Tibial artery (tissue), 4 donors: ENCODE results near the gene MORC1.
"Not testable (repeated sequence)": the region's sequence is repeated elsewhere in the genome, so short reads cannot be mapped to it uniquely, and the experiment has no call there.

Experiments used
- DNase-seq, 2 donors: peaks; one replicate each; pipeline ENCODE4 v3.0.0-alpha.2; 2019
- H3K27ac ChIP-seq, 2 donors: fragments of 200-600 bp; sonication (generic) in 1 of 2; 1 replicate in 1 of 2; 2 replicates in 1 of 2; pipeline ENCODE4 v1.5.1; 2018 to 2019; ENCODE audit warnings: mild to moderate bottlenecking in 1 of 2
- H3K27me3 ChIP-seq, 2 donors: fragments of 200-600 bp; sonication (generic) in 1 of 2; one replicate each; pipeline versions ENCODE4 v1.5.1 to v1.6.0; 2016 to 2019
- H3K36me3 ChIP-seq, 3 donors: fragments of 200-600 bp; sonication (generic) in 2 of 3; one replicate each; pipeline ENCODE4 v1.5.1; 2016 to 2019; ENCODE audit warnings: mild to moderate bottlenecking in 2 of 3
- H3K4me1 ChIP-seq, 4 donors: fragments of 200-600 bp; sonication (generic) in 2 of 4; 1 replicate in 3 of 4; 2 replicates in 1 of 4; pipeline ENCODE4 v1.5.1; 2016 to 2019
- H3K4me3 ChIP-seq, 2 donors: fragments of 200-600 bp; sonication (generic) in 1 of 2; 1 replicate in 1 of 2; 2 replicates in 1 of 2; pipeline ENCODE4 v1.5.1; 2018 to 2019; ENCODE audit warnings: mild to moderate bottlenecking in 2 of 2
- H3K9me3 ChIP-seq, 3 donors: fragments of 200-600 bp; sonication (generic) in 1 of 3; one replicate each; pipeline ENCODE4 v1.5.1; 2016 to 2019
- intact Hi-C: fragments of 100-400 bp; cut with DNase I; formaldehyde crosslinking; loops from one replicate; pipeline ENCODE4 v1.15.0; 2023; ENCODE audit warnings: low total_unique reads
- TF ChIP-seq, protein P1 (sequence below), 2 experiments: fragments of 200-600 bp in 1 of 2; fragments of 450-650 bp in 1 of 2; IDR thresholded peaks; one replicate each; pipeline ENCODE4 v1.5.1; 2017 to 2019; ENCODE audit warnings: antibody characterized with exemption in 2 of 2, mild to moderate bottlenecking in 1 of 2, moderate library complexity in 1 of 2

The MORC1 gene

GRCh38 chr3:109081746-109082510, 36.0 kb downstream of the MORC1 start:
- no peak for DNase-seq

DNA sequence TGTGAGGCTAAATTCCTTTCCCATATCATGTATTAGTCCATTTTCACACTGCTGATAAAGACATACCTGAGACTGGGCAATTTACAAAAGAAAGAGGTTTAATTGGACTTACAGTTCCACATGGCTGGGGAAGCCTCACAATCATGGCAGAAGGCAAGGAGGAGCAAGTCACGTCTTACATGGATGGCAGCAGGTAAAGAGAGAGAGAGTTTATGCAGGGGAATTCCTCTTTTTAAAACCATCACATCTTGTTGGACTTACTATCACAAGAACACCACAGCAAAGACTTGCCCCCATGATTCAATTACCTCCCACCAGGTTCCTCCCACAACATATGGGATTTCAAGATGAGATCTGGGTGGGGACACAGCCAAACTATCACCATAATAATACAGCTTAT, 37.8 kb downstream of the MORC1 start:
- H3K27ac ChIP-seq, H3K36me3 ChIP-seq, H3K4me3 ChIP-seq, DNase-seq, H3K9me3 ChIP-seq, H3K27me3 ChIP-seq, H3K4me1 ChIP-seq, intact Hi-C loops: not testable (repeated sequence)

More at GRCh38 chr3:109081746-109082510, 36.0 kb downstream of the MORC1 start:
- Histone ChIP-seq H3K9me3 (no peaks in the 10 kb centered on the region), H3K27ac (no peak overlapping the region), H3K4me3 (no peak overlapping the region), H3K36me3 (no peaks in the 10 kb centered on the region), H3K27me3 (no peaks in the 10 kb centered on the region), H3K4me1 (no peaks in the 10 kb centered on the region)
- TF ChIP-seq, protein P1, sequence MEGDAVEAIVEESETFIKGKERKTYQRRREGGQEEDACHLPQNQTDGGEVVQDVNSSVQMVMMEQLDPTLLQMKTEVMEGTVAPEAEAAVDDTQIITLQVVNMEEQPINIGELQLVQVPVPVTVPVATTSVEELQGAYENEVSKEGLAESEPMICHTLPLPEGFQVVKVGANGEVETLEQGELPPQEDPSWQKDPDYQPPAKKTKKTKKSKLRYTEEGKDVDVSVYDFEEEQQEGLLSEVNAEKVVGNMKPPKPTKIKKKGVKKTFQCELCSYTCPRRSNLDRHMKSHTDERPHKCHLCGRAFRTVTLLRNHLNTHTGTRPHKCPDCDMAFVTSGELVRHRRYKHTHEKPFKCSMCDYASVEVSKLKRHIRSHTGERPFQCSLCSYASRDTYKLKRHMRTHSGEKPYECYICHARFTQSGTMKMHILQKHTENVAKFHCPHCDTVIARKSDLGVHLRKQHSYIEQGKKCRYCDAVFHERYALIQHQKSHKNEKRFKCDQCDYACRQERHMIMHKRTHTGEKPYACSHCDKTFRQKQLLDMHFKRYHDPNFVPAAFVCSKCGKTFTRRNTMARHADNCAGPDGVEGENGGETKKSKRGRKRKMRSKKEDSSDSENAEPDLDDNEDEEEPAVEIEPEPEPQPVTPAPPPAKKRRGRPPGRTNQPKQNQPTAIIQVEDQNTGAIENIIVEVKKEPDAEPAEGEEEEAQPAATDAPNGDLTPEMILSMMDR (IDR thresholded peaks at IDR 0.05) = peak in 1 of 2 experiments; percentile 10
- intact Hi-C loops = no loop called here

DNA sequence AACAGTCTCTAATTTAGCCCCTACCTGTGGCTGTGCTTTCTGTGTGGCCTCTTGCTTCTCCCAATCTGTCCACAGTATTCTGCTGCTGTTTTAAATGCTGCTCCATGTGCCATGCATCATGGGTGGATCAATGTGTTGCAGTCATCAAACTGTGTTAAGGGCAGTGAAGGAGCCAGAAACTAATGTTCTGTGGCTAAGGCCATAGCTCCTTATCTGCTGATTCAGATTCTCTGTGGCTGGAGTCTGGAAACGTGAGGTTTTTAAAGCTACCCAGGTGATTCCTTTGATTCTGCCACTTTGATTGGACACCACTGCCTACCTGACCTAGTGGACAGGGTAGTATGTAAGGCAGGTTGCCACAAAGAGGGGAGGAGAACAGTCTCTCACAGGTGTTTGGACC, 44.8 kb downstream of the MORC1 start:
- intact Hi-C loops = loop anchor here (2.0 kb wide), 1 partner anchor 62 kb away; no protein-coding TSS in a partner anchor
- no peak overlapping the region for H3K4me3 ChIP-seq
- TF ChIP-seq, protein P1 (IDR thresholded peaks at IDR 0.05) = no peak
- no peak overlapping the region for H3K27ac ChIP-seq
- no peaks in the 10 kb centered on the region for H3K4me1 ChIP-seq
- H3K9me3 ChIP-seq = no peaks in the 10 kb centered on the region
- no peaks in the 10 kb centered on the region for H3K36me3 ChIP-seq
- H3K27me3 ChIP-seq = no peaks in the 10 kb centered on the region
- DNase-seq = no peak

GRCh38 chr3:109072194-109072593, 45.7 kb downstream of the MORC1 start:
- Histone ChIP-seq H3K4me1 (no peaks in the 10 kb centered on the region), H3K36me3 (no peaks in the 10 kb centered on the region), H3K4me3 (no peak overlapping the region), H3K9me3 (no peaks in the 10 kb centered on the region), H3K27me3 (no peaks in the 10 kb centered on the region), H3K27ac (no peak overlapping the region)
- TF ChIP-seq, protein P1 (IDR thresholded peaks at IDR 0.05) = no peak
- intact Hi-C loops = loop anchor here (2.0 kb wide), 1 partner anchor 61 kb away; no protein-coding TSS in a partner anchor
- DNase-seq = no peak

GRCh38 chr3:109071350-109072142, 46.4 kb downstream of the MORC1 start:
- no peak overlapping the region for H3K4me3 ChIP-seq
- intact Hi-C loops = loop anchor here (2.0 kb wide), 1 partner anchor 61 kb away; no protein-coding TSS in a partner anchor
- H3K36me3 ChIP-seq = no peaks in the 10 kb centered on the region
- no peaks in the 10 kb centered on the region for H3K27me3 ChIP-seq
- H3K9me3 ChIP-seq = no peaks in the 10 kb centered on the region
- no peak for DNase-seq
- H3K27ac ChIP-seq = no peak overlapping the region
- H3K4me1 ChIP-seq = no peaks in the 10 kb centered on the region
- TF ChIP-seq, protein P1 (IDR thresholded peaks at IDR 0.05) = no peak

- Histone ChIP-seq H3K36me3 (no peaks in the 10 kb centered on the region), H3K9me3 (no peaks in the 10 kb centered on the region), H3K4me1 (no peaks in the 10 kb centered on the region), H3K27me3 (no peaks in the 10 kb centered on the region), H3K27ac (no peak overlapping the region), H3K4me3 (no peak overlapping the region)
- intact Hi-C loops = no loop called here
- DNase-seq = no peak
- TF ChIP-seq, protein P1 (IDR thresholded peaks at IDR 0.05) = no peak
Observed at GRCh38 chr3:109070211-109070610, 47.7 kb downstream of the MORC1 start.
